ENCODE measurements around the gene FOXO1. TPM values are rescaled to one million over a fixed set of nuclear protein-coding genes. Genes with fewer than 3 reads are reported as not detected.
A peak's percentile ranks its signal among the peaks of the same experiment; 100 is the strongest.

FOXO1 gene
- total and polyA plus RNA-seq, 2 of the 13 experiments (the other 11 are each of a cell fraction or from before 2014, with no cell fraction given) = 8.1 to 13.1 TPM

DNA sequence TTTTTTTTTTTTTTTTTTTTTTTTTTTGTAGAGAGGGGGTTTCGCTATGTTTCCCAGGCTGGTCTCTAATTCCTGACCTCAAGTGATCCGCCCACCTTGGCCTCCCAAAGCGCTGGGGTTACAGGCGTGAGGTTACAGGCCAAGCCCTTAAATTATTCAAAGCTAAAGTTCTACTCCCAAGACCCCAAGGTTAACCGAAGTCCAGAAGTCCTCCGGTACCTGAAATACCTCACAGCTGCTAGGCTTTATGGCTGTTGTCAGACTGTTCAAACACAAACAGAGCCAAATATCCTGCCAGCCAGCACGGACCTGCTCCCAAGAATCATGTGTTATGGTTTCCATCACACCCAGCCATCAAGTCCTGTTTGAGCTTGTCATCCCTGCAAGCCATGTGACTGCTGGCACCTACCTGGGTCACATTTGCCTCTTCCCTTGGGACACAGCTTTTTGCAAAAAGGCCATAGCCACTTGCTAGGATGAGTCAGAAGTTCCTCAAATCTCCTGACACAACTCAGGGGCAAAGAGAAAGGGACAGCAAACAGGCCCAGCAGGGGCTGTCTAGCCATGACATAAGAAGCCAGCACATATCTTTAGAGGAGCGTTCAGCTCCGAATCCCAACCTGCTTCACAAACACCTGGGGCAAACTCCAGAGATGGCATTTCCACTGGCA, 129.9 kb downstream of the FOXO1 start (continued):
- TF ChIP-seq, protein P1, sequence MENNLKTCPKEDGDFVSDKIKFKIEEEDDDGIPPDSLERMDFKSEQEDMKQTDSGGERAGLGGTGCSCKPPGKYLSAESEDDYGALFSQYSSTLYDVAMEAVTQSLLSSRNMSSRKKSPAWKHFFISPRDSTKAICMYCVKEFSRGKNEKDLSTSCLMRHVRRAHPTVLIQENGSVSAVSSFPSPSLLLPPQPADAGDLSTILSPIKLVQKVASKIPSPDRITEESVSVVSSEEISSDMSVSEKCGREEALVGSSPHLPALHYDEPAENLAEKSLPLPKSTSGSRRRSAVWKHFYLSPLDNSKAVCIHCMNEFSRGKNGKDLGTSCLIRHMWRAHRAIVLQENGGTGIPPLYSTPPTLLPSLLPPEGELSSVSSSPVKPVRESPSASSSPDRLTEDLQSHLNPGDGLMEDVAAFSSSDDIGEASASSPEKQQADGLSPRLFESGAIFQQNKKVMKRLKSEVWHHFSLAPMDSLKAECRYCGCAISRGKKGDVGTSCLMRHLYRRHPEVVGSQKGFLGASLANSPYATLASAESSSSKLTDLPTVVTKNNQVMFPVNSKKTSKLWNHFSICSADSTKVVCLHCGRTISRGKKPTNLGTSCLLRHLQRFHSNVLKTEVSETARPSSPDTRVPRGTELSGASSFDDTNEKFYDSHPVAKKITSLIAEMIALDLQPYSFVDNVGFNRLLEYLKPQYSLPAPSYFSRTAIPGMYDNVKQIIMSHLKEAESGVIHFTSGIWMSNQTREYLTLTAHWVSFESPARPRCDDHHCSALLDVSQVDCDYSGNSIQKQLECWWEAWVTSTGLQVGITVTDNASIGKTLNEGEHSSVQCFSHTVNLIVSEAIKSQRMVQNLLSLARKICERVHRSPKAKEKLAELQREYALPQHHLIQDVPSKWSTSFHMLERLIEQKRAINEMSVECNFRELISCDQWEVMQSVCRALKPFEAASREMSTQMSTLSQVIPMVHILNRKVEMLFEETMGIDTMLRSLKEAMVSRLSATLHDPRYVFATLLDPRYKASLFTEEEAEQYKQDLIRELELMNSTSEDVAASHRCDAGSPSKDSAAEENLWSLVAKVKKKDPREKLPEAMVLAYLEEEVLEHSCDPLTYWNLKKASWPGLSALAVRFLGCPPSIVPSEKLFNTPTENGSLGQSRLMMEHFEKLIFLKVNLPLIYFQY (CRISPR knock-in tag; IDR thresholded peaks at IDR 0.05; ENCODE audit: borderline replicate concordance) = no peak
- TF ChIP-seq ELF1 (CRISPR knock-in tag; IDR thresholded peaks at IDR 0.05) = 0 out of 2 replicates have a peak, but pooled peaks have one; percentile 11

GRCh38 chr13:40535345-40535836, 131.1 kb downstream of the FOXO1 start:
- 98% methylated on average over 26 of the region's 27 CpGs for WGBS (ENCODE audit: low lambda C conversion rate)
- intact Hi-C loops (cut with micrococcal nuclease; ENCODE audit: unreplicated experiment) (no loop called here), in situ Hi-C loops (cut with HindIII; ENCODE audit: extremely low pct_ligation_motif_present, low pct_unique_long_range_greater_than_20kb) (loop anchor here (10.0 kb wide), 1 partner anchor 239 kb away; the partner anchor contains the start of gene MRPS31)
- no peak for FAIRE-seq
- CTCF ChIA-PET (ENCODE audit: low intra/inter-chr PET ratio, low total read pairs) = no interaction called here
- Histone ChIP-seq H3K9me3 (ENCODE audit: low read length) (no peaks in the 10 kb centered on the region), H3K27ac (ENCODE audit: extremely low read length, insufficient read depth, low read length) (peak overlapping the region; percentile 69), H3K36me3 (replicated peaks in 1 of 2; ENCODE audit: control insufficient read depth in 1 of 2, insufficient read depth in 2 of 2, low read length in 2 of 2) (no peaks in the 10 kb centered on the region; a peak in 1 of 5 replicates), H3K4me1 (ENCODE audit: insufficient read depth, low read length) (peaks cover 67% of the 10 kb centered on the region), H3K9ac (ENCODE audit: insufficient read depth, low read depth, low read length) (no peak overlapping the region), H2AFZ (ENCODE audit: low read length) (no peak overlapping the region), H3K4me2 (ENCODE audit: low read depth, low read length) (no peak overlapping the region), H3K4me3 (replicated peaks in 1 of 3; ENCODE audit: insufficient read depth in 1 of 3, low read depth in 2 of 3, low read length in 3 of 3) (no peak overlapping the region), H3K79me2 (ENCODE audit: insufficient read depth, low read length) (peaks cover 7% of the 10 kb centered on the region), H4K20me1 (ENCODE audit: insufficient read depth, low read length) (no peaks in the 10 kb centered on the region), H3K27me3 (ENCODE audit: control insufficient read depth in 1 of 2, insufficient read depth in 2 of 2, low read length in 2 of 2) (no peaks in the 10 kb centered on the region)
- no TSS peak for BruUV-seq (replicated peaks)
- no peak for ATAC-seq
- POLR2A ChIA-PET = interaction anchor here (3.5 kb wide), 1 partner anchor 29 kb away, joined by 17 read pairs; no protein-coding TSS in a partner anchor
- TF ChIP-seq AGO2 (optimal IDR thresholded peaks at IDR 0.05; ENCODE audit: low read depth, low read length) (peak; percentile 44), GABPB1 (CRISPR knock-in tag; IDR thresholded peaks at IDR 0.05) (no peak), SOX6 (IDR thresholded peaks at IDR 0.05) (no peak), SOX6 (CRISPR knock-in tag; IDR thresholded peaks at IDR 0.05) (no peak), HNRNPL (IDR thresholded peaks at IDR 0.05; ENCODE audit: low read depth, low read length) (peak; percentile 69; the same call in 1 of the 2 replicates), SALL1 (CRISPR knock-in tag; IDR thresholded peaks at IDR 0.05) (0 out of 2 replicates have a peak, but pooled peaks have one; percentile 24), ZBTB38 (CRISPR knock-in tag; IDR thresholded peaks at IDR 0.05) (peak; percentile 87)
- TF ChIP-seq, protein P2, sequence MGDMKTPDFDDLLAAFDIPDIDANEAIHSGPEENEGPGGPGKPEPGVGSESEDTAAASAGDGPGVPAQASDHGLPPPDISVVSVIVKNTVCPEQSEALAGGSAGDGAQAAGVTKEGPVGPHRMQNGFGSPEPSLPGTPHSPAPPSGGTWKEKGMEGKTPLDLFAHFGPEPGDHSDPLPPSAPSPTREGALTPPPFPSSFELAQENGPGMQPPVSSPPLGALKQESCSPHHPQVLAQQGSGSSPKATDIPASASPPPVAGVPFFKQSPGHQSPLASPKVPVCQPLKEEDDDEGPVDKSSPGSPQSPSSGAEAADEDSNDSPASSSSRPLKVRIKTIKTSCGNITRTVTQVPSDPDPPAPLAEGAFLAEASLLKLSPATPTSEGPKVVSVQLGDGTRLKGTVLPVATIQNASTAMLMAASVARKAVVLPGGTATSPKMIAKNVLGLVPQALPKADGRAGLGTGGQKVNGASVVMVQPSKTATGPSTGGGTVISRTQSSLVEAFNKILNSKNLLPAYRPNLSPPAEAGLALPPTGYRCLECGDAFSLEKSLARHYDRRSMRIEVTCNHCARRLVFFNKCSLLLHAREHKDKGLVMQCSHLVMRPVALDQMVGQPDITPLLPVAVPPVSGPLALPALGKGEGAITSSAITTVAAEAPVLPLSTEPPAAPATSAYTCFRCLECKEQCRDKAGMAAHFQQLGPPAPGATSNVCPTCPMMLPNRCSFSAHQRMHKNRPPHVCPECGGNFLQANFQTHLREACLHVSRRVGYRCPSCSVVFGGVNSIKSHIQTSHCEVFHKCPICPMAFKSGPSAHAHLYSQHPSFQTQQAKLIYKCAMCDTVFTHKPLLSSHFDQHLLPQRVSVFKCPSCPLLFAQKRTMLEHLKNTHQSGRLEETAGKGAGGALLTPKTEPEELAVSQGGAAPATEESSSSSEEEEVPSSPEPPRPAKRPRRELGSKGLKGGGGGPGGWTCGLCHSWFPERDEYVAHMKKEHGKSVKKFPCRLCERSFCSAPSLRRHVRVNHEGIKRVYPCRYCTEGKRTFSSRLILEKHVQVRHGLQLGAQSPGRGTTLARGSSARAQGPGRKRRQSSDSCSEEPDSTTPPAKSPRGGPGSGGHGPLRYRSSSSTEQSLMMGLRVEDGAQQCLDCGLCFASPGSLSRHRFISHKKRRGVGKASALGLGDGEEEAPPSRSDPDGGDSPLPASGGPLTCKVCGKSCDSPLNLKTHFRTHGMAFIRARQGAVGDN (CRISPR knock-in tag; IDR thresholded peaks at IDR 0.05) = peak; percentile 54
- DNase-seq (ENCODE audit: low spot score) = no peak
